Gastrocnemius medialis (tissue), 4 donors: ENCODE measurements around the gene RBM19.

Experiments used
- CTCF ChIP-seq, 5 experiments: fragments of 450-650 bp in 3 of 5; fragments of 200-600 bp in 2 of 5; sonication (generic) in 2 of 5; IDR thresholded peaks in 4 of 5; conservative IDR thresholded peaks in 1 of 5; 1 replicate in 4 of 5; 2 replicates in 1 of 5; pipeline ENCODE4 v1.5.1; 2016 to 2019; ENCODE audit warnings: antibody characterized with exemption in 5 of 5, mild to moderate bottlenecking in 3 of 5, moderate library complexity in 3 of 5
- POLR2A ChIP-seq, 2 donors: fragments of 450-650 bp; IDR thresholded peaks; one replicate each; pipeline ENCODE4 v1.6.1; 2017; ENCODE audit warnings: antibody characterized with exemption in 2 of 2, mild to moderate bottlenecking in 2 of 2, moderate library complexity in 2 of 2

DNA sequence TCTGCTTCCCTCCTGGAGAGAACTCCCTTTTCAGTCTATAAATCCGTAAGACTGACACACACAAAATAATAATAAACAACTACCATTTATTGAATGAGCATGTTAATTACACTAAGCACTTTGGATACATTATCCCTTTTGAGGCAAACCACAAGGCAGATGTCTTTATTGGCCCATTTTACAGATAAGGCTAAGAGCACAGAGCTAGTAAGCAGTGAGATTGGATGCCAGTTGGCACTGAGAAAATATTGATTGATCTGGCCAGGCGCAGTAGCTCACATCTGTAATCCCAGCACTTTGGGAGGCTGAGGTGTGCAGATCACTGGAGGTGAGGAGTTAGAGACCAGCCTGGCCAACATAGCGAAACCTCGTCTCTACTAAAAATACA, 21.9 kb upstream of the RBM19 start:
- TF ChIP-seq CTCF (IDR thresholded peaks at IDR 0.05 in 4 of 5, conservative IDR thresholded peaks at IDR 0.05 in 1 of 5): no peak
- no peak for TF ChIP-seq POLR2A (IDR thresholded peaks at IDR 0.05)
